Superior temporal gyrus (tissue), 1 donor: ENCODE results near the gene GALNT17.

Experiments
- DNase-seq: peaks from one replicate; pipeline ENCODE4 v3.0.0-alpha.2; 2016; ENCODE audit errors: extremely low spot score

GALNT17 gene

DNA sequence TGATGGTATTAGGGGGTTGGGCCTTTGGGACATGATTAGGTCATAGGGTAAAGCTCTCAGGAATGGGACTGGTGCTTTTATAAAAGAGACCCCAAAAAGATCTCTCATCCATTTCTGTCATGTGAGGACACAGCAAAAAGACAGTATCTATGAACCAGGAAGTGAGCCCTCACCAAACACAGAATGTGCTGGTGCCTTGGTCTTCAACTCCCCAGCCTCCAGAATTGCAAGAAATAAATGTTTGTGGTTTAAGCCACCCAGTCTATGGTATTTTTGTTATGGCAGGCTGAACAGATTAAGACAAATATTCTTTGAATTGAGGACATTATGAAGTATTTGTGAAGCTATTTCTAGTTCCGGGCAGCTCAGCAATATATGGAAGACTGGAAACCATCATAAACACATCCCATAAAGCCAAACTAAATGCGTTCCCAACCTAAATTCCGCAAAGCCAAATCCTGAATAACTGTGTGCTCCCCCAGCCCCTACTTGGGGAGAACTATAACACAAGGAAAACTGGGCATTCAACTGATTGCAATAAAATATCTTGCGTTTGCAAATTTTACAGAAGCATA is 153.7 kb downstream of the GALNT17 start:
- no peak for DNase-seq

DNA sequence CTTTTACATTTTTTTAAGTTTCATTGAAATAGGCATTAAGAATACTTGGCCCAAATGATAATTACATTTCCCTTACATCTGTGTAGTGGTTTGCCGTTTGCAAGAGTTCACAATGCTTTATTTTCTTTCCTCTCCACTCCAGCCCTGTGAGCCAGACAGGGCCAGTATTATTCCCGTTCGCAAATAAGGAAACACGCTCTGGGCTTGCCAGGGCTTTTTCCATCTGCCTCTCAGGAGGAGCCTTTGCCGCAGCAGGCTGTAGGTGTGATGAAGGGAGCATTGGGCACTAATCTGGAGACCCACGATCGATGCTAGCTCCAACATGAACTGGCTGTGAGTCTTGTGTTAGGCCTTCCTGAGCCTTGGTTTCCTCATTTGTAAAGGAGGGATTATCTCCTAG is 154.4 kb downstream of the GALNT17 start:
- no peak for DNase-seq

DNA sequence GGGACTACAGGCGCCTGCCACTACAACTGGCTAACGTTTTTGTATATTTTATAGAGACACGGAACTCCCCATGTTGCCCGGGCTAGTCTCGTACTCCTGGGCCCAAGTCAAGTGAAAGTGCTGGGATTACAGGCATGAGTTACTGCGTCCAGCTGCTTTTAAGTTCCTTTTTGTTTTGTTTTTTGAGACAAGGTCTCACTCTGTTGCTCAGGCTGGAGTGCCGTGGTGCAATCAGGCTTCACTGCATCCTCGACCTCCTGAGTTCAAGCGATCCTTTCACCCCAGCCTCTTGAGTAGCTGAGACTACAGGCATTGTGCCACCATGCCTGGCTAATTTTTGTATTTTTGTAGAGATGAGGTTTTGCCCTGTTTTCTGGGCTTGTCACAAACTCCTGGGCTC is 155.0 kb downstream of the GALNT17 start:
- DNase-seq, result no peak

DNA sequence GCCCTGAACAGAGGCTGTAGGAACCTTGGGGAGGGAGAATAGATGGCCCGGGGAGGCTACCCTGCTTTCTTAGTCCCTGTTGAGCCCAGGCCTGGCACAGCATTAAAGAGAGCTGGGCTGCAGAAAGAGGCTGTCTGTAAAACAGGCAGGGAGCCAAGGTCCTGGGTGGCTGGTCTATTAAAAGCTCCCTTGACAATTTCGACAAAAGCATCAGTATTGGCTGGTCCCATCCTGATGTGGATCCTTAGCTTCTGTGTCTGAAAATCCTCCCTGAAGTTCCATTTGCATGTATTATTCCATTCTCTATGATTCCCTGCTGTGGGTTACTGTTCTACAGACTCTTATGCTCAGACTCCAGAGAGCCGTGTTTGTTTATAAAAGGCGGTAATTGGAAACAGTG is 158.5 kb downstream of the GALNT17 start:
- no peak for DNase-seq

DNA sequence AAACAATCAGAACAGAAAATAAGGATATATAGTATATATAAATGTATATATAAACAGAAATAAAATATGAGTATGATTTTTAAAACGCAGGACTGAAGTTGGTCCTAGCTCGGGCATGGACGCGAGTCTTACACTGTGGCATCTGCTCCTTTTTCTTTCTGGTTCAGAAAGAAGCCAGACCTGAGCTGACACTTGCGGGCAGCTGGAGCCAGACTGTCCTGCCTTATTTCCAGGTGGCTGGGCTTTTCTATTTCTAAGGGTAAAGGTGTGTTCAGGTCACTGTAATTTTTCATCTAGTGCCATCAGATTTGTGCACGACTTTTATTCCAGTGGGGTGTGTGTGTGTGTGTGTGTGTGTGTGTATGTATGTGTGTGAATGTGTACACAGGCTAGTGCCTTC is 166.4 kb downstream of the GALNT17 start:
- DNase-seq, result no peak

DNA sequence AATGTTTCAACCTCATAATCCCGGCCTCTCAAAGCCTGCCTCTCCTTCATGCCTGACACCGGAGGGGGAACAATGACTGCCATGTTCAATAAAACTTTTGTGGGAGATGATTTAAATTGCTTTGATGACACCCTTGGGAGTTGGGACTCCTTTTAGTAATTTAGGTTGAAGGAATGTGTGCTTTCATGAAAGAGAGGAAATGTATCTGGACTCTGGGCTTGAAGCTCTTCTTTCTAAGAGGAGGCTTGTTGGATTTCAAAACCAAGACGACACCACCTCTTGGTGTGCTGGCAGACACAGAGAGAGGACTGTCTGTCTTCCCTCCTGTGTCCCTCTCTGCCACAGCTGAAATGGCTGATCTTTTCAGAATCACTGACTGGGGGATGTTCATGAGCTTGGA is 168.1 kb downstream of the GALNT17 start:
- DNase-seq, result no peak

DNA sequence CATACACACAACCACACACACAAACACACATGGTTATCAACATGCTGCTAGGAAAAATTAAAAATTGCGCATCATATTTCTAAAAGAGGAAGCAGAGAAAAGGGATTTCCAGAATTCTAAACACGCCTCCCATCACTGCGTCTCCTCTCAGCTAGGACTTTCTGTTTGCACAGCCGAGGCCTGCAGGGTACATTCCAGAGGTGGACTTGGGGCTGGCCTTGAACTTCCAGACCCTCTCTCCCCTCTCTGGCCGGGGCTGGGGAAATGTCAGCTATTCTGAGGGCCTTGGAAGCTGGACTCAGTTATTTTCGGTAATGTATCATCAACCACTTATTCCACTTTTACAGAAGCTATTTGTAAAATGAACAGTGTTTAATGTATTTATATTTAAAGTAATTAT is 168.7 kb downstream of the GALNT17 start:
- DNase-seq, result no peak

DNA sequence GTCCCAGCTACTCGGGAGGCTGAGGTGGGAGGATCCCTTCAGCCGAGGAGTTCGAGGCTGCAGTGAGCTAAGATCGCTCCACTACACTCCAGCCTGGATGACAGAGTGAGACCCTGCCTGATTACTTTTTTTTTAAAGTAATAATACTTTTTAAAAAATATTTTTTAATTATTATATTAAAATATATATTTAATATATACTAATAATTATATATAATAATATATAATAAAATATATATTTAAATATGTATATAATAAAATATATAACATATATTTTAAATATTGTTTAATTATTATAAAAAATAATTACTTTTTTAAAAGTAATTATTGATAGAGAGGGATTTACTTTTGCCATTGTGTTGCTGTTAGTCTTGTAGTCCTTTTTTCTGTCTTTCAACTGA is 169.2 kb downstream of the GALNT17 start:
- no peak for DNase-seq

DNA sequence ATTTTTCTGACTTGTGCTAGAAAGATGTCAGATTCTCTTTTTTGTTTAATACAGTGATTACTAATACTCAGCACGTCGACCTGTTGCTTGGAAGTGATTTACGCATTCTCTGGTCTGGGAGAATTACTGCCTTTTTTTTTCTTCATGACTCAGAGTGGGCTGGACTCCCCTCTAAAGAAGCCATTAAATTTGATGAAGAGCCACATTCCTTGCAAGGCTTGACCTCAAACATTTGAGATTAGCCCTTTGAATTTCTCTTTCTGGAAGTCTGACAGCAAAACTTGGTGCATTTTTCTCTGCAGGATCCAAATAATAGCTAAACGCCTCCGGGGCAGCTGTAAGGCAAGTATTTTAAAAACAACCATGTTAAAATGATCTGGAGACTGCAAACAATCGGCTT is 171.6 kb downstream of the GALNT17 start:
- DNase-seq, result no peak

DNA sequence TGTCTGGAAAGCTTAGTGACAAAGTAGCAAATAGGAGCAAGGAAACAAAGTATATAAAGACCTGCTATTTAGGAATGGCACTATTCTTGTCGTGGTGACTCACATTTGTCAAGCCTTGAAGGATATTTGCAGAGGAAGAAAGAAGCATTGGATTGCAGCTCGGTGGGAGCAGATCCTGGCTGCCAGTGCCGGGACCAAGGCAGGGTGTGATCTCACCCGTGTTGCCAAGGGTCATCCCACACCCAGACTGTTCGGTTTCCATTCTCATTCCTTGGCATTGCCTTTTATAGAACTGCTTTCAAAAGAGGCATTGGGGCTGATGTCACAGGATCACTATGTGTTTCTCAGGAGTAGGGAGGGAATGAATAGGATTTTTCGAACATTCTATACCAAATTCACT is 176.2 kb downstream of the GALNT17 start:
- DNase-seq, result peak; percentile 65

DNA sequence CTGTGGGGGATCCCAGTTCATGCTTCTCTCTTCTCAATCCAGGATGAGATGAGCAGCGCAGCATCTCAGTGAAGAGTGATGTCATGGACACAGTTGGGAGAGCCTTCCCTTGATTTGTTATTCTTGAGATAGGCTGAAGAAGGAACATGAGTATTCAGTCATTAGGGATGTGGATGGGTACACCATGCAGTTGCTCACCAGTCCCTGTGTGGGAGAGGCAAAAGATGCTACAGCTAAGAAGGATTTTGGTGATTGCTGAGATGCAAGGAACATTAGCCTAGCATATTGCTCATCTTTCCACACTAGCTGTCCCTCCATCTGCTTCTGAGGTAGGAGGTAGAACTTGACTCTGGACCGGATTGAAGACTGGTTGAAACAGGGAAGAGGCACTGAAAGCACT is 179.6 kb downstream of the GALNT17 start:
- peak; percentile 55 for DNase-seq

DNA sequence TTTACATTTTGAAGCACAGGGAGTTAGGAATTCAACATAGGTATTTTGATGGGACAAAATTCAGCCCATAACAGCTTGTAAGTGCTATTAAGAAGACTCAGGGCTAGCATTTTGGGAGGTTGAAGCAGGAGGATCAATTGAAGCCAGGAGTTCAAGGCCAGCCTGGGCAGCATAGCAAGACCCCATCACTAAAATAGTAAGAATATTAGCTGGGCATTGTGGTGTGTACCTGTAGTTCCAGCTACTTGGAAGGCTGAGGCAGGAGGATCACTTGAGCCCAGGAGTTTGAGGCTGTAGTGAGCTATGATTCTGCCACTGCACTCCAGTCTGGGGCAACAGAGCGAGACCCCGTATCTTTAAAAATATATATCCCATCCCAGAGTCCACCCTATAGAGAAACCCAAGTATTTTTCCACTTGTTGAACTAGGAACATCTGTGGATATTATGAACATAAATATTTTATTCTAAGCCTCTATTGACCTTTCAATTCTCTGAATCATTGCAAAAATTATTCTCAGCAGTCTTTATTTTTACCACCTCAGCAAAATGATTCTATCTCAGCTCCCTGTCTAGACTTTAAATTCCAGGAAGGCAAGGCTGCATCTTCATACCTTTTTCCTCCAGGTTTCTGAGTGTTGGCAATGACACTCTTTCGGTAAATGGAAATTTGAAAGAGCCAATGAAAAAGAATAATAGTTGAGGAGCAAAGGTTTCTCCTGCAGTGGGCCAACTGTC is 181.0 kb downstream of the GALNT17 start:
- DNase-seq, result no peak

DNA sequence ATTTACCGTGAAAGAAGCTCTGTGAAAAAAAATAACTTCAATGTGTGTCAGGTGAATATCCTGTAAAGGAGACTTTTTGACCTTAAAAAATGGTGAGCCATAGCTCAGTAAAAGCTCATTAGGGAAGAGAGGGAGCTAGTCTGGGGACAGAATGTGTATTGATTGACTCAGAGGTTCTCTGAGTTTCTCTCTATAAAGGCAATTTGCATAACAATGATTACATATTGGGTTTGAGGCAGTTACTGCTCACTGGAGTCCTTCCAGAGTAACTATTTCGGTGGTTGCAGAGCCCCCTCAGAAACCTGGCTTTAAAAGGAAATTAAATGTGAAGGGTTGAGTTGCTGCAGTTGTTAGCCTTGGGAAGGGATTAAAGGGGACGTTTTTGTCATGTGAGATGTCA is 181.6 kb downstream of the GALNT17 start:
- DNase-seq, result no peak

DNA sequence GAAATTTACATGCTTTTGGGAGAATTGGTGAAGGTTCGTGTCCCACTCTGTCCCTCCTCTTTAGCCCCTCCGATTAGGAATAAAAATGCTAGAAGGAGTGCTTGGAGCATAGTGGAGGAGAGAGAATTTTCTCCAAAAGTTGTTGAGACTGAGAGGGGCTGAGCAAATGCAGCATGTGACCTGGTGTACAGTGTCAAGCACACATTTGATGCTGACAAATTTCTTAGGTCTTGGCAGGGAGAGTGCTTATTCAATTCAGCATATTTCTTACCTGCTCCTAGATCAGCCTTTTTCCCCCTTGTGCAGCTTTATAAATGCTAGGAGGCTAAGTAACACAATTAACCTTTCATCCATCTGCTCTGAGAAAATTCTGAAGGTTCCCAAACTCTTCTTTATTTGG is 189.0 kb downstream of the GALNT17 start:
- no peak for DNase-seq

DNA sequence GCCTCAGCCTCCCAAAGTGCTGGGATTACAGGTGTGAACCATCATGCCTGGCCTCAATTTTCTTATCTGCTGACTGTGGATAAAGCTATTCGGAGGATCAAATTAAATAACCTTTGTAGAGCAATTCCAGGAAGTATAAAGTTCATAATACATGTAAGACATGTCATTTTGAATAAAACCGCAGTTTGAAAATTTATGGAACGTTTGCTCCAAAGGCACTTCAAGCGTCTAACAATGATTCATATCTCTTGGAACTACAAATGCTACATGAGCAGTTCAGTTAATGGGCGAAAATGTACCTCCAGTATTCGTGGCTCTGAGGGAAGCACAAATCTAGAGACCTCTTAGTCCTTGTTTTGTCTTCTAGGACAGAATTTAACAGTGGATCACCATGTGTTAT is 190.3 kb downstream of the GALNT17 start:
- no peak for DNase-seq

DNA sequence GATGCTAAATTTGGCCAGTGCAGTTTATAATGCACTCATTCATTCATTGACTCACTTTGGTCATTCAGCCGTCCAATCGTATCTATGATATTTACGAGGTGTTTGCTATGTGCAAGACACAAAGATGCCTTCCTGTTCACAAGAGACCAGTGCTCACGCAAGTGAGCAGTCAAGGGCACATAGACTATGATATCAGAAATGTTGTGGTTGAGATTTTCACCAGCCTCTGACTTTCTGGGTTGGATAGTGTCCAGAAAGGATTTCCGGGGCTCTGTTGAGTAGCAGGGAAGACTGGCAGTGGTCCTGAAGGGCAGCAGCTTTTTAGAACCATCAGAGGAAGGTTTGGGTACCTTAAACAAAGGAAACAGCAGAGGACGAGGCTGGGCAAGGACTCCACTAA is 191.8 kb downstream of the GALNT17 start:
- no peak for DNase-seq

DNA sequence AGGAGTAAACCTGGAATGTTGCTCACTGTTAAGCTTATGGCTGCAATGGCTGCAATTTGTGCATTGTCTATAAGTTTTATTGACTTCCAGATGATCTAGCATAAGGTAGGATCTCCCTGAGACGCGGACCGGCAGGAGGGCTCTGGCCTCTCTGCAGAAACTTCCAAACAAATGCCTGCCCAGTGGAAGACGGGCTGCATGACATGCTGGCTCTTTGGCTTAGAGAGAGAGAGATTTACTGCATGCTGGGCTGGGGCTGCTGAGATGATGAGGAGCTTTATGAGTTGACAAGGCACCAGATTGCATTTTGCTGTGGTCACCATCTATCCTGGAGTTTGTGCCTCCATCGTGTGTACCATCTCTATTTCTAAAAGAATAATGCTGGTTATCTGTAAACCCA is 193.2 kb downstream of the GALNT17 start:
- no peak for DNase-seq

DNA sequence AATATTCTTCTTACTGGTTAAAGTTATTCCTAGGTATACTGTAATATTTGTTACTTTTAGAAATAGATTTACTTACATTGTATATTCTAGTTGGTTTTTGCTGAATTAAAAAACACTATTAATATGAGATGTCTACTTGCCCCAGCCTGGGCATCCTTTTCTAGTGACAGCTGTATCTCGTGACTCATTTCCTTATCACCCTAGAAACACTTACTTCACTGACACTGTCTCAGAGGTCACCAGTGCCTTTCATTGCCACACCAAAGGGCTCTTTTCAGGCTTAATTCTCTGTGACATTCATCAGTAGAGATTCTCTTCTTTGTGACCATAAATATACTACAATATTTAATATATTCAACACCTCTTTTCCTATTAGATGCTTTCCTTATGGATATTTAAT is 194.7 kb downstream of the GALNT17 start:
- DNase-seq, result no peak

DNA sequence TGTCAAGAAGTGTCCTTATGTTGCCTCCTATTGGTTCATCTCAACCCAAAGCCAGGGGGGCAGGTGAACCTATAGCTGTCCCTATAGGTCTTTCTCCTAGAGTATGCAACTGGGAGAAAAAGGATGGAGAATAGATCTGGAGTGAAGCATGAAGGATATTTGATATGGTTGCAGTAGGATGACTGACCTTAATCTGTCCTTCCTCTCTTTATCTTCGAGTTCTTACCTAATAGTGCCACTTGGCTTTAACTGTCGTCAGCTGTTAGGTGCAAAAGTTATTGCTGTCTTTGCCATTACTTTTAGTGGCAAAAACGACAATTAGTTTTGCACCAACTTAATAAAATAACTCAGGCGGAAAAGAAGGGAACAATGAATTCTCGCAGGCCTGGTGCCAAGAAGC is 196.0 kb downstream of the GALNT17 start:
- DNase-seq, result no peak

DNA sequence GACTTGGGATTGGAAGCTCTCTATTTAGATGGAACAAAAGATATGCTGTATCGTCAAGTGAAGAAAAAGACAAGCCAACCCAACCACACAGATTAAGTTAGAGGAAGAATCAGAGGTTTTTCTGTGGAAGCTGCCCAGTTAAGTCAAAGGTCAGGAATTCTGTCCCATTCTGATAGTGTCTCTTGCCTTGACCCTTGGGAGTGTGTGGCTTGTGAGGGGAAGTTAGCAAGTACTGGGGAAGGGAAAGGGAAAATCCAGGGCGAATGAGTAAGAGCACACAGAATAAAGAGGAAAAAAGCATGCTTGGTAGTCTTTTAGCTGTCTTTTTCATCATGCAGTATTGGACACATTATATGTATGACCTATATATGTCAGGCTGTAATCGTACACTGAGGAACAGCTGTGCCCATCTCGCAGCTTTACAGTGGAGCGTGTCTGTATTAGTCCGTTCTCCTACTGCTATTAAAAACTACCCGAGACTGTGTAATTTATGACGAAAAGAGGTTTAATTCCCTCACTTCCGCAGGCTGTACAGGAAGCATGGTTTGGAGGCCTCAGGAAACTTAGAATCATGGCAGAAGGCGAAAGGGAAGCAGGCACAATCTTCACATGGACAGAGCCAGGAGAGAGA is 197.2 kb downstream of the GALNT17 start:
- no peak for DNase-seq

DNA sequence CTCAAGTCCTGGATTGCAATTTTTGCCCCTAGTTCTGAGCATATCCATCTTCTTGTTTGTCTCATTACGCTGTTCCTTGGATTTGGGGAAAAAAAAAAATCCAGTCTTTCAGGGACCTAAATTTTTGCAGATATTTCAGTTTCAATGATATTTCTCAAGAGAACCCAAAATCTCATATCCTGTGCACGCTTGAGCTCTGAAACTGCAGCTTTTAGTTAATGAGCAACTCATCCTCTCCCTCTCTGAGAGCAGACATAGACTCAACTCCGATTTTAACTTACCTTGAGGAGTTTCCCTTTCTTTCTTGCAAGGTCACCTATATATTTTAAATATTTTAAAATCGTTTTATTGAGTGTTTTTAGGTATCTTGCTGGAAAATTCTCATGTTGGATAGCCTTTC is 200.3 kb downstream of the GALNT17 start:
- DNase-seq, result no peak

DNA sequence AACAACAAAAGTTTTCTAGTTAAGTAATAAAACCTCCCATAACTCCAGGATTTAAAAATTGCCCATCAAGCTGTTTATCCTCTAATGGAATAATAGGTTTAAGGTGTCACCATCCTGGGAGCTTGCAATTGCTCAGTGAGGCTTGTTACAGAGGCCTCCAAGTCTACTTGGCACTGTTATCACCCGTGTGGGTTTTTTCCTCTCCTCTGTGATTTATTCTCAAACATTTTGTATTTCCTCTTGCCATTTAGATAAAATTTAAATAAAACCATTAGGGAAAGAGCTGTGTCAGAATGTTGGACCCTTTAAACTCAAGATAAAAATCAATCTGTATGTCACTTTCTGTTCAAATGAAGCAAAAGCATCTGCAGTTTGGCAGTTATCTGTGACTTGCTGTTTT is 202.6 kb downstream of the GALNT17 start:
- DNase-seq, result peak; percentile 36

DNA sequence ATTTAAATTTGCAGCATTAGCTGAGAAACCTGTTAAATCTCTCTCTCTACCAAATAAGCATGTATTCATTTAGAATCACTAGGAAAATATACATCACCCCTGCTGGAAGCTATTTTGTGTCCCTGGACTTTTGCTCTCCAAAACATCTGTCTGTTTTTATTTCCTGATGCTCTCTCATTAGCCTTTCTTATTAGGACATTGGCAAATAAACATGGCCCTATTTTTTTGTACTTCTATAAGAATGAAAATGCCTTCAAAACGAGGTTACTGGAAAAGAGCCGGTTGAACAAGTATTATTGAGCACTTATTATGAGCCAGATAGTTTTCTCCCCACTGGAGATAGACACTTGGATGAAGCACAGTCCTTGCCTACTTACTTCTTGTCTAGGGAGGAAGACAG is 206.9 kb downstream of the GALNT17 start:
- DNase-seq, result no peak

DNA sequence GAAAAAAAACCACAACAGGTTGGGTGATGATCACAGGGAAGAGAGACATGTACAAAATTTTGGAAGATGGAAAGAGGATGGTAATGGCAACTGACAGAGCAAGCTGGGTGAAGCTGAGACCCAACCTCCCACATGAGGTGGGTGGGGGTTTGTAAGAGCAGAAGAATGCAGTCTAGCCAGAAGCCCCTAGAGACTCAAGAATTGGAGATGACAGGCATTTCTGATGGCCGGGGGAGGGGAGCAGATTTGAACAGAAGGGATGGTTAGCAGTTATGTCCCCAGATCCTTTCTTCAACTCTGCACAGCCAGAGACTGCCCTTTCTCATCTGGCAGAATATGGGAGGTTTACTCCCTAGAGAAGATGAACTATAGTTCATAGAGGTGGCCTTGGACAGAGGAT is 208.0 kb downstream of the GALNT17 start:
- DNase-seq, result no peak
